Mesothelial cell of epicardium (in vitro differentiated cells): ENCODE measurements around the gene RBM4B. TPM values are rescaled to one million over a fixed set of nuclear protein-coding genes. Genes with fewer than 3 reads are reported as not detected.

Experiments
- DNase-seq, 2 experiments: peaks; one replicate each; pipeline ENCODE4 v3.0.0; 2021; ENCODE audit warnings: low spot score in 2 of 2; ENCODE audit not compliant: unreplicated experiment in 2 of 2
- H3K27ac Mint-ChIP-seq: 2 replicates; pipeline ENCODE4 v1.8.0; 2021; ENCODE audit warnings: mixed read lengths
- H3K27me3 Mint-ChIP-seq: 2 replicates; pipeline ENCODE4 v1.8.0; 2021; ENCODE audit warnings: low read depth, mixed read lengths
- H3K36me3 Mint-ChIP-seq: 2 replicates; pipeline ENCODE4 v1.8.0; 2021; ENCODE audit warnings: mixed read lengths
- H3K4me1 Mint-ChIP-seq: 2 replicates; pipeline ENCODE4 v1.8.0; 2021; ENCODE audit warnings: mixed read lengths
- H3K4me3 Mint-ChIP-seq: 2 replicates; pipeline ENCODE4 v1.8.0; 2021; ENCODE audit warnings: mild to moderate bottlenecking, moderate library complexity, mixed read lengths
- H3K9me3 Mint-ChIP-seq: 2 replicates; pipeline ENCODE4 v1.8.0; 2021; ENCODE audit warnings: mixed read lengths
- total RNA-seq: library from RNA; stranded (reverse); gene quantifications from 3 replicates; pipeline ENCODE4 v1.2.1, GENCODE V29; 2021
- TF ChIP-seq, protein P1 (sequence below): fragments of 200-600 bp; sonication (generic); IDR thresholded peaks from one replicate; pipeline ENCODE4 v1.5.0; 2021; ENCODE audit warnings: antibody characterized with exemption; ENCODE audit not compliant: unreplicated experiment

Gene RBM4B
- total RNA-seq, 1 donor from 2014 or later: 39.6 TPM

DNA sequence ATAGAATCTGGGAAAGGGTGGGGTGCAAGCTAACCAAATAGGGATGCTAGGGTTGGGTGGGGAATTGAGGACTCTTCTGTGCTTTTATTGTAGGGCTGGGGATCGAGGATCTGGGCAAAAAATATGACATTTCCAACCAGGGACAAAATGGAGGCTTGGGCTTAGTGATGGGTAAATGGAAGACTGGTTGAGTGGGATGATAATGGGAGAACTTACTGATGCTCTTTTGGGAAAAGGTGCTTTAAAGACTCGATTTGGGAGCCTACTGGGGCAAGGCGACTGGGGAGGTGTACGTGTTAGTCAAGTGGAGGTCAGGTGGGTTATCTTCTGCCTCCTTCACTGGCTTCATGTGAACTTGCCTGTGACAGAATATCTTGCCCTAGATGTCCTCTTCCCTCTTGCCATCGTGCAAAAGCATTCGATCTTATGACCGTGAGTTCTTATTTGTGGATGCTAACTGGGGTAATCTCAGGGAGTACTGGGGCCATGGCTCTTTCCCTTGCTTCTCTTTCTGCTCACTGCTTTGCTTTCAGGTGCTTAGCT, 49.6 kb downstream of the RBM4B start:
- no peaks in the 10 kb centered on the region for H3K9me3 Mint-ChIP-seq
- DNase-seq: no peak
- no peak overlapping the region for H3K27ac Mint-ChIP-seq
- H3K36me3 Mint-ChIP-seq: peaks cover 39% of the 10 kb centered on the region
- TF ChIP-seq, protein P1, sequence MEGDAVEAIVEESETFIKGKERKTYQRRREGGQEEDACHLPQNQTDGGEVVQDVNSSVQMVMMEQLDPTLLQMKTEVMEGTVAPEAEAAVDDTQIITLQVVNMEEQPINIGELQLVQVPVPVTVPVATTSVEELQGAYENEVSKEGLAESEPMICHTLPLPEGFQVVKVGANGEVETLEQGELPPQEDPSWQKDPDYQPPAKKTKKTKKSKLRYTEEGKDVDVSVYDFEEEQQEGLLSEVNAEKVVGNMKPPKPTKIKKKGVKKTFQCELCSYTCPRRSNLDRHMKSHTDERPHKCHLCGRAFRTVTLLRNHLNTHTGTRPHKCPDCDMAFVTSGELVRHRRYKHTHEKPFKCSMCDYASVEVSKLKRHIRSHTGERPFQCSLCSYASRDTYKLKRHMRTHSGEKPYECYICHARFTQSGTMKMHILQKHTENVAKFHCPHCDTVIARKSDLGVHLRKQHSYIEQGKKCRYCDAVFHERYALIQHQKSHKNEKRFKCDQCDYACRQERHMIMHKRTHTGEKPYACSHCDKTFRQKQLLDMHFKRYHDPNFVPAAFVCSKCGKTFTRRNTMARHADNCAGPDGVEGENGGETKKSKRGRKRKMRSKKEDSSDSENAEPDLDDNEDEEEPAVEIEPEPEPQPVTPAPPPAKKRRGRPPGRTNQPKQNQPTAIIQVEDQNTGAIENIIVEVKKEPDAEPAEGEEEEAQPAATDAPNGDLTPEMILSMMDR: no peak
- H3K27me3 Mint-ChIP-seq: no peaks in the 10 kb centered on the region
- no peaks in the 10 kb centered on the region for H3K4me1 Mint-ChIP-seq
- no peak overlapping the region for H3K4me3 Mint-ChIP-seq

DNA sequence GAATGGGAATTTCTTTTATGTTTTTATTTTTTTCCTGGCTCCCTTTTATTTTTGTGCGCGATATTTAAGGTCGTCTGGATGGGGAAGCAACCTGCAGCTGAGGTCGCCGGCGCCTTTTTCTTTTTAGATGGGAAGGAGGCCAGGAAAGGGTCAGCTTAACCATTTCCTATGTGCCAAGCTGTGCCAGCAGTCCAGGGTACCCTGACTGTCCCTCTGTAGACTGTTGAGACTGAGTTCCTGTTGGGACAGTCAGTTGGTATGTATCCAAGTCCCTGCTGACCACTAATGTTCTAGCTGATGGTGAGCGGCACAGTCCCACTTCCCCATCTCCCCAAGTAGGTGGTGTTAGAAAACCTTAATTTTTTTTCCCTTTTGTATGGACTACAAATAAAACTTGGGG, 50.8 kb downstream of the RBM4B start:
- TF ChIP-seq, protein P1: no peak
- Mint-ChIP-seq H3K36me3 (peaks cover 35% of the 10 kb centered on the region), H3K9me3 (no peaks in the 10 kb centered on the region), H3K4me1 (no peaks in the 10 kb centered on the region), H3K4me3 (no peak overlapping the region), H3K27me3 (no peaks in the 10 kb centered on the region), H3K27ac (no peak overlapping the region)
- DNase-seq: no peak

DNA sequence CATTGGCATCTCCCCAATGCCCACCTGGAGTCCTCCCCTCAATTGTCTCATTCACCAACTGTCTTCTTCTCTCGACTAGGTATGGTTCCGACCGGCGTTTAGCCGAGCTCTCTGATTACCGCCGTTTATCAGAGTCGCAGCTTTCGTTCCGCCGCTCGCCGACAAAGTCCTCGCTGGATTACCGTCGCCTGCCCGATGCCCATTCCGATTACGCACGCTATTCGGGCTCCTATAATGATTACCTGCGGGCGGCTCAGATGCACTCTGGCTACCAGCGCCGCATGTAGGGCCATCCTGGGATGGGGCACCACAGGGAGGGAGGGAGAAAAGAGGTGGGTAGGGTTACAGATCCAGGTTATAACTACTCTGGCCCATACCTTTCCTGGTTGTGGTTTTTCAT, 51.3 kb downstream of the RBM4B start:
- no peaks in the 10 kb centered on the region for H3K27me3 Mint-ChIP-seq
- H3K27ac Mint-ChIP-seq: no peak overlapping the region
- peaks cover 33% of the 10 kb centered on the region for H3K36me3 Mint-ChIP-seq
- TF ChIP-seq, protein P1: no peak
- H3K9me3 Mint-ChIP-seq: no peaks in the 10 kb centered on the region
- no peak overlapping the region for H3K4me3 Mint-ChIP-seq
- no peak for DNase-seq
- peaks cover 3% of the 10 kb centered on the region for H3K4me1 Mint-ChIP-seq

DNA sequence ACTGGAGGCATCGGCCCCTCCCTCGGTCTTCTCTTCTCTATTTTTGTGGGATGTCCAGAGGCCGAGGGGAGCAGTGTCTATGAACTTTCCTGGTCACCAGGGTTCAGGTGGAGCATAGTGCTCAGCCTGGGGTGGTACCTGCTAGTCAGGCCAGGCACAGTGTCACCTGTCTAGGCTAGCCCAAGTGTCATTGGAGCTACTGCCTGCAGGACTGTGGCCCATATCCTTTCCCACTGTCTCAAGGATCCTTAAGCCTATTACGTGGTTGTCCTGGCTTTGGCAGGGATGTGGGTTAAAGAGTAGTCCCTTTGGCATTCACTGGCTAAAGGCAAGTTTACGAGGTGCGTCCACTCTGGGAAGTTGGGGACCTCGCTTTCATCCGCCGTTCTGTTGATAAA, 51.9 kb downstream of the RBM4B start:
- Mint-ChIP-seq H3K27ac (no peak overlapping the region), H3K4me1 (peaks cover 5% of the 10 kb centered on the region), H3K36me3 (peaks cover 33% of the 10 kb centered on the region), H3K4me3 (no peak overlapping the region), H3K27me3 (no peaks in the 10 kb centered on the region), H3K9me3 (no peaks in the 10 kb centered on the region)
- TF ChIP-seq, protein P1: no peak
- DNase-seq: no peak

DNA sequence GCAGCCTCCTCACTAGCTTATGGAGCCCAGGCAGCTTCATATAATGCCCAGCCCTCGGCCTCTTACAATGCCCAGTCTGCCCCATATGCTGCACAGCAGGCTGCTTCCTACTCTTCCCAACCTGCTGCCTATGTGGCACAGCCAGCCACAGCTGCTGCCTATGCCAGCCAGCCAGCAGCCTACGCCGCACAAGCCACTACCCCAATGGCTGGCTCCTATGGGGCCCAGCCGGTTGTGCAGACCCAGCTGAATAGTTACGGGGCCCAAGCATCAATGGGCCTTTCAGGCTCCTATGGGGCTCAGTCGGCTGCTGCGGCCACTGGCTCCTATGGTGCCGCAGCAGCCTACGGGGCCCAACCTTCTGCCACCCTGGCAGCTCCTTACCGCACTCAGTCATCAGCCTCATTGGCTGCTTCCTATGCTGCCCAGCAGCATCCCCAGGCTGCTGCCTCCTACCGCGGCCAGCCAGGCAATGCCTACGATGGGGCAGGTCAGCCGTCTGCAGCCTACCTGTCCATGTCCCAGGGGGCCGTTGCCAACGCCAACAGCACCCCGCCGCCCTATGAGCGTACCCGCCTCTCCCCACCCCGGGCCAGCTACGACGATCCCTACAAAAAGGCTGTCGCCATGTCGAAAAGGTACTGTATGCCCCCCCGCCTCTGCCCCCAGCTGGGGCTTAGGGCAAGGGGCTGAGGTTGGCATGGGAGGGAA, 52.5 kb downstream of the RBM4B start:
- H3K36me3 Mint-ChIP-seq: peaks cover 32% of the 10 kb centered on the region

More for the DNA sequence above, 52.5 kb downstream of the RBM4B start:
- DNase-seq: no peak
- TF ChIP-seq, protein P1: no peak
- Mint-ChIP-seq H3K9me3 (no peaks in the 10 kb centered on the region), H3K4me3 (no peak overlapping the region), H3K27me3 (no peaks in the 10 kb centered on the region), H3K4me1 (peaks cover 5% of the 10 kb centered on the region), H3K27ac (no peak overlapping the region)
